C4-2B (cell line): Measurements from ENCODE around the gene FAF1.

Experiments
- CTCF ChIP-seq: fragments of 450-650 bp; conservative IDR thresholded peaks from 2 replicates; pipeline ENCODE4 v1.5.1; 2017; ENCODE audit warnings: mild to moderate bottlenecking
- ZFX ChIP-seq: fragments of 450-650 bp; IDR thresholded peaks from 2 replicates; pipeline ENCODE4 v1.6.1; 2017

- TF ChIP-seq CTCF: no peak
- TF ChIP-seq ZFX: no peak
Measured at GRCh38 chr1:50742523-50742922, 217.5 kb downstream of the FAF1 start.
